Bronchial epithelial cell (primary cell): ENCODE measurements around the gene OGFOD1. TPM values are rescaled to one million over a fixed set of nuclear protein-coding genes. Genes with fewer than 3 reads are reported as not detected.

Source experiments
- DNase-seq: peaks from one replicate; pipeline ENCODE4 v3.0.0-alpha.2; 2010; ENCODE audit warnings: low read depth
- FAIRE-seq: peaks from 2 replicates; lab custom pipeline; 2011; peaks lifted over from hg19 to GRCh38; lab: Jason Lieb, UNC
- H3K27me3 ChIP-seq: 2 replicates; pipeline ENCODE4 v1.5.1; 2011; ENCODE audit warnings: low read length; ENCODE audit not compliant: control insufficient read depth, insufficient read depth
- H3K36me3 ChIP-seq: 2 replicates; pipeline ENCODE4 v1.5.1; 2011; ENCODE audit warnings: low read length; ENCODE audit not compliant: control insufficient read depth, insufficient read depth
- H3K4me3 ChIP-seq: 2 replicates; pipeline ENCODE4 v1.5.1; 2011; ENCODE audit warnings: mild to moderate bottlenecking, low read depth, low read length, control low read depth
- CTCF ChIP-seq: IDR thresholded peaks from 2 replicates; pipeline ENCODE4 v1.5.1; 2011; ENCODE audit warnings: mild to moderate bottlenecking, moderate library complexity, low read length, control low read depth, inconsistent platforms; ENCODE audit not compliant: insufficient read depth, severe bottlenecking
- total RNA-seq: library from RNA; depleted of rRNA; stranded (reverse); fragments of >200 nt; gene quantifications from 2 replicates; pipeline ENCODE4 v1.2.1, GENCODE V29; 2014

Gene OGFOD1
- 30.0 and 63.5 TPM in 2 replicates for total RNA-seq

DNA sequence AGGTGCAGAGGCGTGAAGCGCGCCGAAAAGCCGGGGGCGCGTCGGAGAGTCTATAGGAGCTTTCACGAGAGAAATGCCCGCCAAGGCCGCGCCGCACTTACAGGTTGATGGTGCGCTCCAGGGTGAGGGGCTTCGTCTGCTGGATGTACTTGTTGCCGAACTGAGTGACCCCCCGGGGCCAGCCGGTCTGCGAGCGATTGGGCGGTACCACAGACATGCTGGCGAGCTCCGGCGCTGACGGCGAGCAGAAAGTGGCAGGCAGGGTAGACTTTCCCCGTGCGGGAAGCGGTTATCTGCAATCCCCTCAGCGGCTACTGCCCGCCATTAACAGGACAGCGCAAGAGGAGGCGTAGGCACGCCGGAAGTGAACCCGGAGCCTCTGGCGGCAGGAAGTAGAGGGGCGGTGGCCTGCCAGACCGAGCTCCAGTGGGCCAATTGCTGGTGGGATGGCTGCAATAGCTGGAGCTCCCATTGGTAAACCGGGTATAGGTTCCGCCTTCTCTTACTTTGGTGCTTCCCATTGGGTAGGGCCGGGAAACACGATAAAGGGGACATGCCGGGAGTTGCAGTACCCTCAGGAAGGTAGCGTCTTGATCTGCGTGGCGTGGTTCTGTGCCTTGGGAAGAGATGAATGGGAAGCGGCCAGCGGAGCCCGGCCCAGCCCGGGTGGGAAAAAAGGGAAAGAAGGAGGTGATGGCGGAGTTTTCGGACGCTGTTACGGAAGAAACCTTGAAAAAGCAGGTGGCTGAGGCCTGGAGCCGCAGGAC, at the start of gene OGFOD1, which contains the start of gene NUDT21:
Gene OGFOD1, plus strand, starts transcription at position 569 of the 767 bp plus-strand sequence. Its CDS starts 59 bp downstream, at position 628.
Gene NUDT21, minus strand, starts transcription at position 347 of the 767 bp plus-strand sequence. Its CDS starts 130 bp downstream, at position 217.
- no peak for TF ChIP-seq CTCF
- FAIRE-seq: no peak
- Histone ChIP-seq H3K36me3 (peaks cover 18% of the 10 kb centered on the region), H3K4me3 (peak within 1 kb of the TSS; percentile 93), H3K27me3 (no peaks in the 10 kb centered on the region)
- peak; percentile 98 for DNase-seq

GRCh38 chr16:56405977-56406672, 45.2 kb upstream of the OGFOD1 start:
- no peaks in the 10 kb centered on the region for H3K27me3 ChIP-seq
- H3K36me3 ChIP-seq: peaks cover 17% of the 10 kb centered on the region
- no peak for TF ChIP-seq CTCF
- no peak overlapping the region for H3K4me3 ChIP-seq
- FAIRE-seq (no peak), DNase-seq (no peak)

GRCh38 chr16:56408379-56409098, 42.8 kb upstream of the OGFOD1 start:
- Histone ChIP-seq H3K4me3 (no peak overlapping the region), H3K36me3 (peaks cover 7% of the 10 kb centered on the region), H3K27me3 (no peaks in the 10 kb centered on the region)
- no peak for TF ChIP-seq CTCF
- FAIRE-seq: no peak
- peak; percentile 65 for DNase-seq

DNA sequence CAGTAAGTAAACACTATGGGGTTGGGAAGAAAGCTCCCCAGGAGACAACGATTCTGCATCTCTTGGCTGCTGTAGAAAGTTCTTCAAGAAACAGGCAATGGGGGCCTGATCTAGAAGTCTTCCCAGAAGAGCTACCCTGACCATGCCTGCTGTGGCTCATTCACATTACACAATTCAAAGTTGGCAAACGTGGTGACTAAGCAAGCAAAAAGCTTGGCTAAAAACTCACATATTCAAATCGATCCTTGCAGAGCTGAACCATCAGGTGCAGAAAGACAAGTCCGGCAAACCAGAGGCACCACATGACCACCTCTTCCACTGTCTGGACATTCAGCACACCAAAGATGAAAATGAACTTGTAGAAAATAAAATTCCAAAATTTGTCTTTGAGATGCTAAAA, 42.2 kb upstream of the OGFOD1 start:
- DNase-seq (peak; percentile 89), FAIRE-seq (peak; percentile 81)
- Histone ChIP-seq H3K36me3 (peaks cover 7% of the 10 kb centered on the region), H3K4me3 (no peak overlapping the region), H3K27me3 (no peaks in the 10 kb centered on the region)
- TF ChIP-seq CTCF: no peak

DNA sequence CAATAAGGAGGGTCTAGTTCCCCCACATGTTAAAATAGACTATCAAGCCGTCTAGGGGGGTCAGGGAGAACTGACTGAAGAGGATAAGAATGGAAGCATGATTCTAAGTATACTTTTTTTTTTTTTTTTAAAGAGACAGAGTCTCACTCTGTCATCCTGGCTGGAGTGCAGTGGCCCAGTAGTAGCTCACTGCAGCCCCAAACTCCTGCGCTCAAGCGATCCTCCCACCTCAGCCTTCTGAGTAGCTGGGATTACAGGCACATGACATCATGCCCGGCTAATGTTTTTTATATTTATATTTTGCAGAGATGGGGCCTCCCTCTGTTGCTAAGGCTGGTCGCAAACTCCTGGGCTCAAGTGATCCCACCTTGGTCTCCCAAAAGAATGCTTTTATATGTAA, 40.2 kb upstream of the OGFOD1 start:
- no peak for TF ChIP-seq CTCF
- FAIRE-seq: no peak
- DNase-seq: no peak
- H3K36me3 ChIP-seq: peaks cover 3% of the 10 kb centered on the region
- no peak overlapping the region for H3K4me3 ChIP-seq
- H3K27me3 ChIP-seq: no peaks in the 10 kb centered on the region
